RPMI7951 (cell line): ENCODE measurements around the gene CDK6. TPM values are rescaled to one million over a fixed set of nuclear protein-coding genes. Genes with fewer than 3 reads are reported as not detected.

ENCODE experiments used
- DNase-seq: peaks from one replicate; pipeline ENCODE4 v3.0.0-alpha.2; 2012; ENCODE audit warnings: low read depth
- total RNA-seq: library from RNA; depleted of rRNA; stranded (reverse); fragments of >200 nt; shearing (Covaris generic); gene quantifications from 2 replicates; pipeline ENCODE4 v1.2.3, GENCODE V29; 2014

The CDK6 gene
- total RNA-seq, 1 experiment from 2014 or later = 45.1 TPM

DNA sequence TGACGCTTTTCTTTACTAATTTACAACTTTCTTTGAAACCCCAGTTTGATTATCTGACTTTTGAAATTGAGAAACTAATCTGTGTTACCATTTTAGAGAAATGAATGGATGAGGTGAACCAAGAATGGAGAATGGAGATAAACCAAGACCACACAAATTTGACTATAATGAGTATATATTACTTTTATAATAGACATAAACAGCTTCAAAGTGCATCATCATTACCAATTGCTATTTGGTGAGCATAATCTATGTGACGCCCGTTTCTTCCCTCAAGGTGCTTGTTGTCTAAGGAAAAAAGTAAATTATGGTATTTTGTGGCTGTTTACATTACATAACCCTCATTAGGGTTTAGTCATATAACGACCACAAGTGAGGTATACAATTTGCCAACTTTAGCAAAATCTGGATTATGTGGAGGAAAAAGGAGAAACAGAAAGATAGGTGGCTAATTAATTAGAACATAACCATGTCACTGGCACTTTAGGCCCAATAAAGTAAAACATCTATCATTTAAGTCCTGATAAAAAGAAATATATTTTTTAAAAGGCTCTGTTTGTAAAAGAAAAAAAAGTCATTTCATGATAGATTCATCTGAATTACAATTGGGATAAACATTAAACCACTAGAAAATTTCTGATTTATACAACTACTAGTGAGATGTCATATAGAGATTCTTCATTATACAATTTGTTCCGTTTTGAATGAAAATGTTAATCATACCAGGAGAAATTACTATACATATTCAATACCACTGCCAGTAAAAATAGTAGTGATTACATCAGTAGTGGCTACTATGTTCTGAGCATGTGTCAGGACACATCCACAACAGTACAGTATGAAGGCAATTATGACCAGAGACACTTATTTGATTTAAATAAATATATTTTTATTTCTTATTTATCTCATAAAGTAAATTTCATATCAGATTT, 128.0 kb downstream of the CDK6 start:
- DNase-seq = no peak

DNA sequence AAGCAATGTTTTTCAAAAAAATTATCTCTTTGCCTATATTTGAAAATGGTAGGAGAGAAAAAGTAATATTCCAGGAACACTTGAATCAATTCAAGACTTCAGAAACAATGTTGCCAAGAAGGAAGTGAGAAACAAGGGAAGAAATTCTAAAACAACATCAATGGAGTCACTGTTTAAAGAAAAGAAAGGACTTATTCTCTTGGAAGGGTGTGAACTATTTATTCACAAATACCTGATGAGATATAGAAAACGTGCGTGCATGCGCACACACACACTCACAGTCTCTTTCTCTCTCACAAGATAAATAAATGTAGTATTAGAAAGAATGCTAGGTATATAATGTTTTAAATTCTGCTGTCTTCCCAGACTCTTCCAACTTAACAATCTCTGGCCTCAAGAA, 128.9 kb downstream of the CDK6 start:
- DNase-seq = no peak

DNA sequence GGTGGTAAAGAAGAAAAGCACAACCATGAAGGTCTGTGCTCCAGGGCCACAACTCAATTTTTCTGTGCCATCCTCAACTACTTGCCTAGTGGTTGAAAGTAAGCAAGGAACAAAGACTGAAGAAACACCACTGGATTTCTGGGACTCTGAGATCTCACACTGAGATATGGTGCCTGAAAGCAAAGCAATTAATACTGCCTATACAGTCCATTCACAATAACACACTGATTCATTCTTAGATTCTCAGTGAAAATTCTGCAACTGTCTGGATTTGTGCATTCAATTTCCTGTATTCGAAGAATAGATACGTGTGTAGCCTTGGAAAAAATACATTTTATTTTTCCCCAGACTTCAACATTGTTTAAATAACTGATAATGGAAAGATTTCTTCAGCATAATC, 129.8 kb downstream of the CDK6 start:
- DNase-seq = no peak

DNA sequence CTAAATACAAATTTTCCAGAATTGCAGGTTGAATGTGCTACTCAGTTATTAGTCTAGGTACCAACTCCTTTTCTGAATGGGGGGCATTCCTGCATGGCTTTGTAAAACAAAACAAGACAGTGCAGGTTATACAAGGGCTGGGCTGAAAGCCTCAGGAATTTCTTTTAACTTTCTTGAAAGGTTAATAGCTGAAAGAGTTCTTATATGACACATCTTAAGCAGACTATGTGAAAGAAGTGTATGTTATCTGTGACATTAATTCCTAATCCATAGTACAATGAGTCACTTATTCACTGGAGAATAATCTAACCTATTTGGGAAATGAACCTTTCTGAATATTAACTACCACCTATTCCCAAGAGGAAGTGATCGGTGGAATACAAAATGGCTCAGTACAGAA, 130.5 kb downstream of the CDK6 start:
- no peak for DNase-seq

DNA sequence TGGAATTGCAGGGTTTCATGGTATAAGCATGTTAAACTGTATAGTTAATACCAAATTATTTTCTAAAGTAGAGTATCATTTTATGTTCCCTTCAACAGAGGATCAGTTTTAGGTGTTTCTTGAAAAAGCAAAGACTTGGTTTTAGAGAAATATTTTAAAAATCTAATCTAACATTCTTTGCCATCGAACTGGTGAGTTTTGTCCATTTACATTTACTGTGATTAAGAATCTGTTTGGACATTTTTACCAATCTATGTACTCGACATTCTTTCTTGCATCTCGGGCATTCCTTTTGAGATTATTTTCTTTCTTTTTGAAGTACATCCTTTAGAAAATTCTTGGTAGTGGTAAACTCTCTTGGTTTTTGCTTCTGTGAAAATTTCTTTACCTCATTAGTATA, 131.5 kb downstream of the CDK6 start:
- DNase-seq = no peak

DNA sequence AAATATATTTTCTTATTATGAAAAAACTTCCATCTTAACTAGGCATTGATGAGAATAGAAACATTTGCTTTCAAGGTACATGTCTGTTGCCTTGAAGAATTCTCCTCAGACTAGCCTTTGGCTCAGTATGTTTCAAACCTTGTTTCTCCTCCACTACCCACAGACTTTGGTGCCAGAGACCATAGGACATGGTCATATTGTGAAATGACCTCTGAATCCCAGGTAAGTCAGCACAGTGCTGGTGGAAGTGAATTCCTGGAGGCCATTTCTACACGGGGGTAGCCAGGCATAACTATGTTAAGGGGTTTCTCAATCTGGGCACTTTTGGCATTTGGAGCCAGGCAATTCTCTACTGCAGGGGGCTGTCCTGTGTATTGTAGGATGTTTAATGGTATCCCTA, 133.8 kb downstream of the CDK6 start:
- no peak for DNase-seq

DNA sequence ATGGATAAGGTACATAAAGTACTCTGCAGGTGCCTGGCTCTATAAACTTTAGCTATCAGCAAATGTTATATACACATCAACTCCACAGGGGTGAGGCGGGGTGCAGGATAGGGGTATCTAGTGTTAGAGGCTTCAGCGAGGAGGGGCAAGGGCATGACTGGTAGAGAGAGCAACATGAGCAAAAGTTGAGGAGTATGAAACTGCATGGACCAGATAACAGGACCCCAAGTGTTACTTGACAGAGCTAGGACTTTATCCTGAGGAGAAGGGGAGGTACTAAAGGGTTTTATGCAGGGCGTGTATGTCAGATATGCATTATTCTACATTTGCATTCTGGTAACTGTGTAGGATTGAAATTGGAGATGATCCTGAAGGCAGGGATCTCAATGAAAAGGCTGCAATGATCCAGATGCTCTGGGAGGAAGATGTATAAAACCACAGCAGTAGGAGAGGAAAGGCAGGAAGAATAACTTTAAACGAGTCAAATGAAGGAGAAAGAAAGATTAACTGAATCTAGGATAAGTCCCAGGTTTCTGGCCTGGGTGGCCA, 136.3 kb downstream of the CDK6 start:
- DNase-seq = no peak

DNA sequence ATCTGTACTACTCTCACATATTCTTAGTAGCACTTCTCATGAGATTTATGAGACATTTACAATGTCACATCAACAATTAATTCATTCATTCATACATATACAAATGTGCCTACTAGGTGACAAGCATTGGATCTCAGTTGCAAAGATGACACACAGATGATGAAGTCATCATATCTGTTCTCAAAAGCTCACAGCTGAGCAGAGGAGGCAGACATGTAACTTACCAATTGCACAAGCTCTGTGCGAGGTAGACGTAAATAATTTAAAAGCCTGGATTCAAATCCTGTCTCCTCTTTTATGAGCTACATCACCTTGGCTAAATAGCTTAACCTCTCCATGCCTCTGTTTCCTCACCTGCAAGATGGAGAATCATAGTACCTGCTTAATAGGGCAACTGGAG, 136.8 kb downstream of the CDK6 start:
- no peak for DNase-seq

DNA sequence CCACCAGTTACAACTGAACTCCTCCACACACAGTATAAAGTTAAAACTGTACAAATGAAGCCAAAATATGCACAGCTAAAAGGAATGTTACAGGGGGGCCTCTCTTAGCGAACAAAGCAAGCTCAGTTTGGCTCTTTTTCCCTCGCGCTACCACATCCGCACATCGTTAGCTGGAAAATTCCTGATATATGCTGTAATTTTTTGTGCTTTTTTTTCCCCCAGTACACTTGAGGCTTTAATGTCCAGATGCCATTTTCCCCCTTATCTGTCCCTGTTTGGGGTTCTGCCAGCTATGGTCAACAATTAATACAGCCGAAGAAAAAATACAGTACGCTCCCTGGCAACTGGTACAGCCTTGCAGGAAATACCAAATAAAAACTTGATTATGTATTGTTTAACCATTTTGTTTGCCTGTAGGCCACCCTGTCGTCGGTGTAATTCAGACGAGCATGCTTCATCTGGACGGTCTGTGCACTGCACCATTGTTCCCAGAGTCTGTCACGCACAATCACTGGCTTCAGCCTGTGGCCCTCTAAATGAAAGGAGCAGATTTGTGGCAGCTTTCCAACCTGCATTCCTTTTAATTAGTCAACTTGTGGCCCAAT, 138.0 kb downstream of the CDK6 start:
- DNase-seq = peak; percentile 95

DNA sequence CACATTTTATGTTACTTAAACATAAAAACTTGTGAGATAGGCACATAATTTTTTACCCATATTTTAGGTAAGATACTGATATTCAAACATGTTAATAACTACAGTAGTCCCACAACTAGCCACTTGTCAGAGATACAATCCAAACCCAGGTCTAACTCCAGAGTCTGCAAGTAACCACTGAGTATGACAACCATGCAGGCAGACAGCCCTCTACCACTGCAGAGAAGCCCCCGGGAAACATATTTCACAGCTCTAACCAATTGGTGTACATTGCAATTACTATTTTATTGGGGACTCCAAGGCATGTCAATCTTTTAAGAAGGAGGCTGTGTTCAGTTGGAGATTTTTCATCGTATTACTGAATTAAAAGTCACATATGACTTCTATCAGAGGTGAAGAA, 139.0 kb downstream of the CDK6 start:
- no peak for DNase-seq

DNA sequence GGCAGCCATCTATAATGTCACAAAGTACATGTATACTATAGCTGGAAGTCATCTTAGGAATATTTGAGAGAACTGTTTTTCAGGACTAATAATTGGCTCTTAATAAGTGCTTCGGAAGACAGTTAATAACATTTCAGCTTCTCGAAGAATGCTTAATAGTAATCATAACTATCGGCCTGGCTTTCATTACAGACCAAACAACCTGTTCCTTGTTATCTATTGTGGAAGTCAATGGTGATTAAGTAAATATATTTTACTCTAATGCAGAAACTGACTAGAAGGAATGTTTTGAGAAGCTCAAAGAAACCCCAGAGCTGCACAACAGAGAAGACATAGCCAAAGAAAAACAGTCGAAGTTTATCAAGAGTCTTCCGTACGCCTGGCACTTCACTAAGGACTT, 139.4 kb downstream of the CDK6 start:
- DNase-seq = no peak

DNA sequence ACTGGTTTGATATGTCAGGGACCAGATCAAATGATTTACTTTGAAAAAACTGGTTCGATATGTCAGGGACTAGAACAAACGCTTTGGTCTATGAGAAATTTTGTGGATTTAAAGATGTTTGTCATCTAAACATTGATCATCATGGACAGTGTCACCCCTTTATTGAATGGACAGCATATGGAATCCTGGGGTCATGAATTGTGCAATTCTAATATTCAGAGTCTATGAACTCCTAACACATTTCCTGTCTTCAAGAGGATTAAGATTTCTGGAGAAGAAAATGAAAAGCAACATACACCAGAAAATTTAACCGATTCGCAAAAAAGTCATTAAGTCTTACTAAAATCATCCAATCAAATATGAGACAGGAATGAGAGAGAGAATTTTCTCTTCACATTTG, 139.8 kb downstream of the CDK6 start:
- DNase-seq = no peak

DNA sequence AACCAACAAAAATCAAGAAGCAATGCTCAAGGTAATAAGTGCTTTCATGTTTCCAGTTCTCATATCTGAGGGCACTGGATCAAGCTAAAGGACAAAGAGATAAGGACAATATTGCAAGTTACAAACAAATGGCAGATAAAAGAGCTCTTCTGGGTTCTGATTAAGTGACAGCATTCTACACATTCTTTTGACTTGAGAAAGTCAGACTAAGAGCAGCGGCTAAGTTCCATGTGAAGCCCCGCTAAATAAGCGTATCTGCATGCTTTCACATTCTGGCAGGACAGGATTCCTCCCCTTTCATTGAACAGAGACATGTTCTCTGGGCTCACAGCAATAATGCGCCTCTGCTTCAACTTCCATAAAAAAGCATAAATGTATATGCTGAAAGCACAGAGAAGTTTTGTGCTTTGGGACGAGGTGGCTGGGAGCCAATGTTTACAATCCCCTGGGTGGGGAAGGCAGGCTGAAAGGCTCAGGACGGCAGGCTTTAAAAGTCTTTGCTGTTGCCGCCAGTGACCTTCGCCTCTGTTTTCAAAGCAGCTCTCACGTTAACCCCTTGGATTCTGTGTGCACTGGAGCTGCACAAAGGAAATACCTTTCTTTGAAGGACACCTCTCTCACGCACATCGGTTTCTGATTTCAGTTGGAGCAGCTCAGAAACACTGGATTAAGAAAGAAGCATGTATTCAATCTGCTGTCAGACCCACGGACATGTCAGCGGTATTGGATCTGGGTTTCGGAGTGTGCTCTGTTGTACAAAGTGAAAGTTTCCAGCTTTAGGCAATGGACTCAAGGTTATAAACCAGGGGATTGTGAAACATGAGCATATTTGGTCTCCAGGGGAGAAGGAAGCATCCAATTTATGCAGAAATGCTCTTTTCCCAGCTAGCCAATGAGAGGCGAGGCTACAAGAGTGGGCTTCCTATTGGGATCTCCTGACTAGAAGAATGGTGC, 140.8 kb downstream of the CDK6 start:
- peak; percentile 91 for DNase-seq

DNA sequence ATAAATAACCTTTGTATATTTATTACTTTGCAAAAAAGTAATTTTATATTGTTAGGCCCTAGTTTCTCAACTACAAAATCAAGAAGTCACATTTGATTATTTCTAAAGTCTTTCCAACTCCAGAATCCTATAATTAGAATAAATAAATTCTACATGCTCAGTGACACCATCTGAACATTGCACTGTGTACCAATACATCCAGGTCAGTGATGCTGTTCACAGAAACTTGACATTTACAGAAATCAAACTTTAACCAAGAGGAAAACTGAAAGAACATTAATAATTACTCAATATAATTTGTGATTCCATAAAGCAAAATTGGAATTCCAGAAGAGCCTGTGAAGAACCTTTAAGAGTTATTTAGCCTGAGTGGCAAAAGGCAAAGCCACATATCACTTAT, 142.2 kb downstream of the CDK6 start:
- no peak for DNase-seq

DNA sequence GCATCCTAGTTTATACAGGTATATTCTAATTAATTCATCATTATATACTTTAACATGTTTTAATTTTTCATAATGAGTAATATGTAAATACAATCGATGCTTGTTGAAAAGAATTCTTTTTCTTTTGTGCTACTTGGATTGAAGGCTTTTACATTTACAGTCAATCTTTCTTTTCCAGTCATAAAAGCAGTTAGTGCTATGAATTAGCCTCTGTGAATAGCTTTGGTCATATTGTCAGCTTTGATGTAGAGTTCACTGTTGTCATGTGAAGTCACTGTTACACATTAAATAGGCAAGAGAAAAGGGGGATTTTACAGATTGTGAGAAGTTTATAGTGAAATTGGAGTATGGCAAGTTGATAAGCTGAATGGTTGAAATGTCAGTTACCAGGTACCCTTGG, 142.9 kb downstream of the CDK6 start:
- no peak for DNase-seq

DNA sequence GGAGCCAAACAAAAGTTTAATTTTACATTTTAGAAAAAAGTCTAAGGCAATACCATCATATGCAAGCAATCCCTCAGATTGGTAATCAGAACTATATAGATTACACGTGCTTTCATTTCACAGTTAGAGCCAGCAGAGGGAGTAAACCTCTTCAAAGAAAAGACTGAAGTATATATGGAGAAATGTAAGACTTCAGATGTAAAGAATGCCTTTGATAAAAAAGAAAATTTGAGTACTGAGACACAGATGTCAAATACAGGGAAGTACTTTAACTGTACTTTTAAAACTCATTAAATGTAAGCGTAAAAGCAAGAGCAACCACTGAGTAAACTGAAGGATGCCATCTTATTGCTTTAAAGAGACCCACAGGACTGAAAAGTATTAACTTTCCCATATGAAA, 144.8 kb downstream of the CDK6 start:
- peak; percentile 73 for DNase-seq

DNA sequence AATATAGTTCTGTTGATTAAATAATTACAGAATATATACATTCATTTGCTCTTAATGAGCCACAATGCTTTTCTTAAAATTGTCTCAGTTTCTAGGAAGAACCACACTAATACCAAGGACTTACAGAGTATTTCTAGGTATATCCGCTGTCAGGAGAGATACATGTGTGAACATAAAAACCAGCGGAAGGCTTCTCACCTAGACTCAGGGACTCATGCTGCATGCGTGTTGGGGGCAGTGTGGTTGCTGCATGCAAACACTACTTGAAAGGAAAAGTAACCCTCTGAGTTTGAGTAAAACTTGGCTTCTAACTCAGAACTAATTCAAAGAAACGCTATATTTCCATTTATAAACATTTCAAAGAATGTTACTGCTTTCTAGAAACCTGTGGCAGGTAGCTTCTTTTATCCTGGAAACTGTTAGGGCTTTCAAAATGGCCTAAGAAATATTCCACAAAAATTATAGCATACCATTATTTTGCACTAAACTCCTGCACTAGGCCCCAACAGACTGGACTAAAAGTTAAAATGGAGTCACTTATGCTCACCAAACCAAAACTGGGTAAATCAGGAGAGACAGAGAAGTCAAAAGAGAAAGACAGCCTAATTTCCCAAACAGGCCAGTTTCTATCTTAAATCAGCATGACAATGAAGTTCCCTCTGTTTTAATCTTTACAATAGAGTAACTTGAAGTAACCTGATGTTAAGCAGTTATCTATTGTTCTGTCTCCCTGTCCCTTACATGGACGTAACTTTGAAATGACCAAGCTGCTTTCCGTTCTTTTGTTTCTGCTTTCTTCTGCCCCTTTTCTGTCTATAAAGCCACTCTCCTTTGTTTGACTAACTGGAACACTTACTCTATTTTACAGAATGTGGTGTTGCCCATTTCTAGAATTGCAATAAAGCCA, 151.0 kb downstream of the CDK6 start:
- DNase-seq = no peak

DNA sequence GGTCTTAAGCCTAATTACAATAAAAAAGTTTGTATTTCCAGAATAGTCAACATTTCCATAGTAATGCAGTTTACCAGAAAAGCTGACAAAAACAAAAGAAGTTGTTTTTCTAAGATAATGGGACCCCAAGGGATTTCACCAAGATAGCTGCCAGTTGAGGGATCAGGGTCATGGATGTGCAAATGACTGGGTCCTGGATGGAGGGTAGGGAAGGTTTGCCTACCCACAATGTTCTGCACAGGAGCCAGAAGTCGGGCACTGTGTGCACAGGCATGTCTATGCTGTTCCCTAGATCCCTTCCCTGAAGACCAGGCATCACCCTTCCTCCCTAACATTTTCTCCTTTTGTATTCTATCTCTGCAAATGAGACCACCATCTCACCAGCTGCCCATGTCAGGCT, 152.1 kb downstream of the CDK6 start:
- DNase-seq = no peak

DNA sequence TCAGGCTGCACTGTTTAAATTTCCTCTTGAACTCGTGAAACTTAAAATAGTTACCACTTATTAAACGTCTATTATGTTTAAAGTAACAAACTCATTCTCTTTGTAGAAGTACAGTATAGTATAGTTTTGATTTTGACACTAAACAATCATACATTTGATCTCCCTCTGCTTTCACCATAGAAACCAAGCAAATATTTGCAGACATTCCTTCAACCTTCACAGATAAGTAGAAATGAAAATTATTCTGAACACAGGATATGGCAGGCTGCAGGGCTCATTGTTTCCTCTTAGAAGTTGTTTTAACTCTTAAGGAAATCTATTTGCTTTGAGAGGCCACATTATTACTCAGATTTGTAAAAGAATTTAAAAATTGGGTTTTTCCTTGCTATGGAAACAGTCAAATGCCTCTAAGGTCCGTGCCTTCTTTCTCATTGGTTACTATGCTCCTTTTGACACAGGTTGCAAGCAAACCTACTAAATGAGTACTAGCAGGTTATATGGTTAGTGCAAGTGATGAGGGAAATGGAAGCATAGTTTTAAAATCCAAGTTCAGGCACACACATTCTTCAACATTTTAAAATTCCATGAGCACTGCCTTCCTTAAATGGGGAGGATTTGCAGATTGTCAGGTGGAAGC, 153.4 kb downstream of the CDK6 start:
- DNase-seq = no peak

DNA sequence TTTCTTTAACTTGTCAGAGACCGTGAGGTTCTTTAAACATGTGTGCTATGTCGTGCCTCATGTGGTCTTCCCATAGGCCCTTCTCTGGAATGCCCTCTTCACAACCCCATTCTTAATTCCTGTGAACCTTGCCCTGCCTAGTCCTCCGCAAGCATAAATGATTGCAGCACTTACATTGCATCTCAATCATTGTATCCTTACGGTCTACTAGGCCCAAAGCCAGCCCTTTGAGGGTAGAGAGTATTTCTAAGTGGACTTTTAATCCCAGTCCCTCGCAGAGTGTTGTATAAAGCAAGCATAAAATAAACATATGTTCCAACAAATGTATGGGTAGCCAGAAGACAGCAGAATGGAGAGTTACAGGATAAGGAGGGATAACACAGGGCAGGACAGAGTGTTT, 154.0 kb downstream of the CDK6 start:
- DNase-seq = no peak
